OCI-LY7 (cell line): ENCODE measurements around the gene STK10. TPM values are rescaled to one million over a fixed set of nuclear protein-coding genes. Genes with fewer than 3 reads are reported as not detected.

ENCODE experiments used
- BruUV-seq: library from RNA; stranded (reverse); fragments of 400-500 nt; replicated peaks from 2 replicates; lab custom pipeline; 2021; lab: Mats Ljungman, UMichigan
- CTCF ChIA-PET: fragments of 300-600 bp; sonication (Branson Sonifier 250); formaldehyde crosslinking; loops from one replicate; lab custom pipeline; 2022; ENCODE audit warnings: antibody characterized with exemption; ENCODE audit not compliant: unreplicated experiment; lab: Charles Lee
- POLR2A ChIA-PET: fragments of 300-600 bp; sonication (Branson Sonifier 250); formaldehyde crosslinking; loops from one replicate; lab custom pipeline; 2022; ENCODE audit warnings: antibody characterized with exemption; lab: Charles Lee
- DNase-seq: peaks from one replicate; pipeline ENCODE4 v3.0.0-alpha.2; 2015; ENCODE audit warnings: low spot score
- H2AFZ ChIP-seq: fragments of 200-600 bp; sonication (generic), shearing (Covaris generic); 2 replicates; pipeline ENCODE4 v1.6.1; 2014; ENCODE audit warnings: mild to moderate bottlenecking, antibody characterized with exemption, low read length, moderate library complexity
- H3K27ac ChIP-seq: fragments of 200-600 bp; sonication (generic); 2 replicates; pipeline ENCODE4 v1.5.1; 2014; ENCODE audit warnings: mixed run types, low read depth, mild to moderate bottlenecking, moderate library complexity, low read length, inconsistent platforms; ENCODE audit not compliant: poor library complexity, severe bottlenecking
- H3K36me3 ChIP-seq: fragments of 200-600 bp; sonication (generic); 2 replicates; pipeline ENCODE4 v1.6.1; 2014; ENCODE audit warnings: mild to moderate bottlenecking, antibody characterized with exemption, low read length, moderate library complexity, mixed read lengths; ENCODE audit not compliant: insufficient read depth
- H3K4me1 ChIP-seq: fragments of 200-600 bp; sonication (generic); 2 replicates; pipeline ENCODE4 v1.5.1; 2014; ENCODE audit warnings: mild to moderate bottlenecking, low read length; ENCODE audit not compliant: insufficient read depth, poor library complexity, severe bottlenecking
- H3K4me2 ChIP-seq: fragments of 200-600 bp; sonication (generic); 2 replicates; pipeline ENCODE4 v1.6.1; 2014; ENCODE audit warnings: mild to moderate bottlenecking, low read length
- H3K4me3 ChIP-seq: fragments of 200-600 bp; sonication (generic); 2 replicates; pipeline ENCODE4 v1.5.1; 2014; ENCODE audit warnings: mild to moderate bottlenecking, low read depth, low read length; ENCODE audit not compliant: poor library complexity, severe bottlenecking
- H3K79me2 ChIP-seq: fragments of 200-600 bp; sonication (generic); 2 replicates; pipeline ENCODE4 v1.6.1; 2016; ENCODE audit warnings: low read depth, mild to moderate bottlenecking, low read length, moderate library complexity, mixed read lengths; ENCODE audit not compliant: insufficient read depth
- H3K9me2 ChIP-seq: fragments of 200-600 bp; sonication (generic); 2 replicates; pipeline ENCODE4 v1.6.1; 2016; ENCODE audit warnings: mild to moderate bottlenecking, low read length, mixed read lengths; ENCODE audit not compliant: insufficient read depth
- H3K9me3 ChIP-seq: fragments of 200-600 bp; sonication (generic); 2 replicates; pipeline ENCODE4 v1.6.1; 2014; ENCODE audit warnings: mild to moderate bottlenecking, mixed run types, low read length, mixed read lengths
- H4K20me1 ChIP-seq: fragments of 200-600 bp; sonication (generic); 2 replicates; pipeline ENCODE4 v1.6.1; 2014; ENCODE audit warnings: mild to moderate bottlenecking, antibody characterized with exemption, low read length, moderate library complexity, mixed read lengths; ENCODE audit not compliant: insufficient read depth
- EZH2phosphoT487 ChIP-seq: fragments of 200-600 bp; sonication (generic); IDR thresholded peaks from 2 replicates; pipeline ENCODE4 v1.6.1; 2018; ENCODE audit warnings: low read depth, borderline replicate concordance, mild to moderate bottlenecking, mixed run types, antibody characterized with exemption, low read length, moderate library complexity, mixed read lengths
- intact Hi-C: fragments of 100-400 bp; cut with micrococcal nuclease; formaldehyde crosslinking; loops from one replicate; pipeline ENCODE4 v1.10.0; 2022; ENCODE audit not compliant: unreplicated experiment
- total RNA-seq, 2 experiments: library from RNA; depleted of rRNA in 1 of 2; stranded (reverse); fragments of >200 nt in 1 of 2; shearing (Covaris generic) in 1 of 2; gene quantifications; 2 replicates each; pipeline ENCODE4 v1.2.3, GENCODE V29; 2014 to 2022
- TF ChIP-seq, protein P1 (sequence below): fragments of 200-600 bp; sonication (generic); conservative IDR thresholded peaks from 2 replicates; pipeline ENCODE4 v1.5.1; 2014; ENCODE audit warnings: mild to moderate bottlenecking, antibody characterized with exemption, low read length, moderate library complexity, mixed read lengths

The STK10 gene
- total RNA-seq, 2 experiments from 2014 or later, result 53.7 to 89.7 TPM

DNA sequence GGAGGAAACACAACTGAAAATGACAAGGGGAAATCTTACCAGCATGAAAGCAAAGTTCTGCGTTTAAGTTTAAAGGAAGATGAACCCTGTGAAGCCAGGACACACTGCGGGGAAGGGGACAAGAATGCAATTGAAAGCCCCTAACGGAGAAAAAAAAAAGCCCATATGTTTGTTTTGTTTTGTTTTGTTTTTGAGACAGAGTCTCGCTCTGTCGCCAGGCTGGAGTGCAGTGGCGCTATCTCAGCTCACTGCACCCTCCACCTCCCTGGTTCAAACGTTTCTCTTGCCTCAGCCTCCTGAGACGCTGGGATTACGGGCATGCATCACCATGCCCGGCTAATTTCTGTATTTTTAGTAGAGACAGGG, 2.9 kb downstream of the STK10 start:
- intact Hi-C loops, result loop anchor here (5.0 kb wide), 2 partner anchors 178 to 273 kb away; partner anchors contain the start of gene FBXW11
- POLR2A ChIA-PET, result interaction anchor here (2.4 kb wide), 1 partner anchor 10 kb away, joined by 39 read pairs; no protein-coding TSS in a partner anchor

DNA sequence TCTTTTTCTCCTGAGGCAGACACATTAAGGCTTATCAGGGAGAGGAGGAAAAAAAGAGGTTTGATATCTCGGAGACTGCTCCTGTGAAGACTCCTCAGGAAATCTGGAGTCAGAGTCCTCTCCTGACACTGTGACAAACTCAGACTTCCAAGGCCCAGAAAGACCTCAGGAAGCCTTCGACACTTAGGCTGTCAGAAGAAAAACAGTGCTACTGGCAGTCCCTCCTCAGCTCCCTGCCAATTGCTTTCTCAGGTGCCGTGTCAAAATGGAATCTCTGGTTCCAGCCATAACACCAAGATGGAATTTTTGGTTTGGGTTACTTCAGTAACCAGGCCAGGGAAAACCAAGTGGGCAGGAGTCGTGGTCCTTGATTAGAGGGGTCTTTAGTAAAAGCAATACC, 4.1 kb downstream of the STK10 start:
- H3K9me2 ChIP-seq, result no peaks in the 10 kb centered on the region
- H3K79me2 ChIP-seq, result peaks cover 79% of the 10 kb centered on the region
- BruUV-seq, result no TSS peak
- ChIA-PET POLR2A (interaction anchor here (0.6 to 1.1 kb wide), 3 partner anchors 9 to 86 kb away, joined by 3 to 6 read pairs (median 5); no protein-coding TSS in a partner anchor), CTCF (no interaction called here)
- H3K9me3 ChIP-seq, result no peaks in the 10 kb centered on the region; the same call in 1 of the 2 replicates
- peaks cover 33% of the 10 kb centered on the region for H3K4me1 ChIP-seq
- no peak for DNase-seq
- no peak overlapping the region for H2AFZ ChIP-seq
- no peak overlapping the region for H3K27ac ChIP-seq
- peaks cover 3% of the 10 kb centered on the region; the same call in 1 of the 2 replicates for H4K20me1 ChIP-seq
- TF ChIP-seq, protein P1, sequence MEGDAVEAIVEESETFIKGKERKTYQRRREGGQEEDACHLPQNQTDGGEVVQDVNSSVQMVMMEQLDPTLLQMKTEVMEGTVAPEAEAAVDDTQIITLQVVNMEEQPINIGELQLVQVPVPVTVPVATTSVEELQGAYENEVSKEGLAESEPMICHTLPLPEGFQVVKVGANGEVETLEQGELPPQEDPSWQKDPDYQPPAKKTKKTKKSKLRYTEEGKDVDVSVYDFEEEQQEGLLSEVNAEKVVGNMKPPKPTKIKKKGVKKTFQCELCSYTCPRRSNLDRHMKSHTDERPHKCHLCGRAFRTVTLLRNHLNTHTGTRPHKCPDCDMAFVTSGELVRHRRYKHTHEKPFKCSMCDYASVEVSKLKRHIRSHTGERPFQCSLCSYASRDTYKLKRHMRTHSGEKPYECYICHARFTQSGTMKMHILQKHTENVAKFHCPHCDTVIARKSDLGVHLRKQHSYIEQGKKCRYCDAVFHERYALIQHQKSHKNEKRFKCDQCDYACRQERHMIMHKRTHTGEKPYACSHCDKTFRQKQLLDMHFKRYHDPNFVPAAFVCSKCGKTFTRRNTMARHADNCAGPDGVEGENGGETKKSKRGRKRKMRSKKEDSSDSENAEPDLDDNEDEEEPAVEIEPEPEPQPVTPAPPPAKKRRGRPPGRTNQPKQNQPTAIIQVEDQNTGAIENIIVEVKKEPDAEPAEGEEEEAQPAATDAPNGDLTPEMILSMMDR, result no peak
- no peak for TF ChIP-seq EZH2phosphoT487
- intact Hi-C loops, result no loop called here
- no peak overlapping the region for H3K4me2 ChIP-seq
- no peak overlapping the region for H3K4me3 ChIP-seq
- H3K36me3 ChIP-seq, result peaks cover 45% of the 10 kb centered on the region

More for the DNA sequence above, 2.9 kb downstream of the STK10 start:
- Histone ChIP-seq H3K9me3 (no peaks in the 10 kb centered on the region; the same call in 1 of the 2 replicates), H3K36me3 (peaks cover 45% of the 10 kb centered on the region), H3K9me2 (no peaks in the 10 kb centered on the region), H3K4me1 (peaks cover 27% of the 10 kb centered on the region), H3K79me2 (peaks cover 67% of the 10 kb centered on the region), H2AFZ (no peak overlapping the region), H3K4me3 (no peak overlapping the region), H4K20me1 (peaks cover 3% of the 10 kb centered on the region; the same call in 1 of the 2 replicates), H3K27ac (no peak overlapping the region), H3K4me2 (peak overlapping the region; percentile 93)
- TF ChIP-seq, protein P1, result no peak
- no peak for TF ChIP-seq EZH2phosphoT487
- CTCF ChIA-PET, result no interaction called here
- no peak for DNase-seq
- no TSS peak for BruUV-seq

DNA sequence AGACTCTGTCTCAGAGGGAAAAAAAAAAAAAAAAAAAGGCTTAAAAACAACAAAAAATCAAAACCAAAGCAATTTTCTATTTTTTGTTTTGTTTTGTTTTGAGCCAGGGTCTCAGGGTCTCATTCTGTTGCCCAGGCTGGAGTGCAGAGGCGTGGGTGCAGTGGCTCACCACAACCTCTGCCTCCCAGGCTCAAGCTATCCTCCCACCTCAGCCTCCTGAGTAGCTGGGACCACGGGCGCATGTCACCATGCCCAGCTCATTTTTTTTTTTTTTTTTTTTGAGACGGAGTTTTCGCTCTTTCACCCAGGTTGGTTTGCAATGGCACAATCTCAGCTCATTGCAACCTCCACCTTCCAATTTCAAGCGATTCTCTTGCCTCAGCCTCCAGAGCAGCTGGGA, 5.7 kb downstream of the STK10 start:
- no peak overlapping the region for H3K4me3 ChIP-seq
- H3K9me2 ChIP-seq, result no peaks in the 10 kb centered on the region
- H4K20me1 ChIP-seq, result peaks cover 3% of the 10 kb centered on the region; the same call in 1 of the 2 replicates
- no peaks in the 10 kb centered on the region; the same call in 1 of the 2 replicates for H3K9me3 ChIP-seq
- H3K79me2 ChIP-seq, result peaks cover 84% of the 10 kb centered on the region
- H3K4me1 ChIP-seq, result peaks cover 49% of the 10 kb centered on the region
- BruUV-seq, result no TSS peak
- H2AFZ ChIP-seq, result no peak overlapping the region
- no peak overlapping the region for H3K4me2 ChIP-seq
- CTCF ChIA-PET, result no interaction called here
- intact Hi-C loops, result no loop called here
- no peak for DNase-seq
- POLR2A ChIA-PET, result interaction anchor here (0.7 to 1.0 kb wide), 2 partner anchors 68 to 71 kb away, joined by 3 read pairs; no protein-coding TSS in a partner anchor
- peaks cover 49% of the 10 kb centered on the region for H3K36me3 ChIP-seq
- TF ChIP-seq, protein P1, result no peak
- no peak for TF ChIP-seq EZH2phosphoT487
- no peak overlapping the region for H3K27ac ChIP-seq
